Measurements from ENCODE around the gene CYP27B1. TPM values are rescaled to one million over a fixed set of nuclear protein-coding genes. Genes with fewer than 3 reads are reported as not detected.

Gene CYP27B1
- total RNA-seq, 4 donors from 2014 or later: 0.28 to 1.2 TPM; not detected in 2

- no peaks in the 10 kb centered on the region for H3K36me3 ChIP-seq
- H3K4me3 ChIP-seq: no peak overlapping the region
- H3K9me3 ChIP-seq: no peaks in the 10 kb centered on the region
- TF ChIP-seq CTCF (IDR thresholded peaks at IDR 0.05) (no peak), POLR2A (IDR thresholded peaks at IDR 0.05) (no peak)
- no peaks in the 10 kb centered on the region for H3K4me1 ChIP-seq
- intact Hi-C loops (cut with DNase I; ENCODE audit: low total_unique reads): no loop called here
- no peak for DNase-seq
- H3K27ac ChIP-seq: no peak overlapping the region
- no peaks in the 10 kb centered on the region for H3K27me3 ChIP-seq
These were observed 13.5 kb upstream of the CYP27B1 start for GRCh38 chr12:57780284-57780897.

- H3K27me3 ChIP-seq: no peaks in the 10 kb centered on the region
- TF ChIP-seq POLR2A (IDR thresholded peaks at IDR 0.05) (no peak), CTCF (IDR thresholded peaks at IDR 0.05) (no peak)
- no peak overlapping the region for H3K27ac ChIP-seq
- H3K4me3 ChIP-seq: no peak overlapping the region
- H3K4me1 ChIP-seq: no peaks in the 10 kb centered on the region
- intact Hi-C loops (cut with DNase I; ENCODE audit: low total_unique reads): no loop called here
- no peaks in the 10 kb centered on the region for H3K9me3 ChIP-seq
- no peaks in the 10 kb centered on the region for H3K36me3 ChIP-seq
- no peak for DNase-seq
These were observed 12.9 kb upstream of the CYP27B1 start for GRCh38 chr12:57779736-57780135.

- DNase-seq: no peak
- no peak for TF ChIP-seq CTCF (IDR thresholded peaks at IDR 0.05)
- H3K27ac ChIP-seq: no peak overlapping the region
- no peaks in the 10 kb centered on the region for H3K27me3 ChIP-seq
- no peak overlapping the region for H3K4me3 ChIP-seq
- intact Hi-C loops (cut with DNase I; ENCODE audit: low total_unique reads): no loop called here
- no peaks in the 10 kb centered on the region for H3K9me3 ChIP-seq
- no peaks in the 10 kb centered on the region for H3K36me3 ChIP-seq
- peaks cover 0 to 5% of the 10 kb centered on the region in 2 donors for H3K4me1 ChIP-seq
These were observed 11.0 kb upstream of the CYP27B1 start for GRCh38 chr12:57777911-57778310.

DNA sequence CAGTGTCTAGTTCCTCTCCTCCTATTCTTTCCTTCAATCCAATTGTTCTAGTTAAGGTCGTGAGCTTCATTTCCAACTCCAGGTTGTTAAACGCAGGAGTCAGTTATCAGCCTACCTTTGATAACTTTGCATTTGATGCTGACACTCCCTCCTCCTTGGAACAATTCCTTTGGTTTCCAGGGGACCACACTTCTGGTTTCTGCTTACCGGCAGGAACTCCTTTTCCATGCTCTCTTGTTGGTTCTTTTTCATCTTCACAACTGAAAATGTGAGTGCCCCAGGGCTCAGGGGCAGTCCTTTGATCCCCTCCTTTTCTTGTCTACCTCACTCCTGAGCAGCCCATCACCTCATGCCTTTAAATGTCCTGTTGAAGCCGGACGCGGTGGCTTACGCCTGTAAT is 10.5 kb upstream of the CYP27B1 start:
- H3K27ac ChIP-seq: no peak overlapping the region
- DNase-seq: no peak
- no peak overlapping the region for H3K4me3 ChIP-seq
- intact Hi-C loops (cut with DNase I; ENCODE audit: low total_unique reads): no loop called here
- no peaks in the 10 kb centered on the region for H3K36me3 ChIP-seq
- no peaks in the 10 kb centered on the region for H3K9me3 ChIP-seq
- peaks cover 0 to 5% of the 10 kb centered on the region in 2 donors for H3K4me1 ChIP-seq
- no peaks in the 10 kb centered on the region for H3K27me3 ChIP-seq
- no peak for TF ChIP-seq POLR2A (IDR thresholded peaks at IDR 0.05)

DNA sequence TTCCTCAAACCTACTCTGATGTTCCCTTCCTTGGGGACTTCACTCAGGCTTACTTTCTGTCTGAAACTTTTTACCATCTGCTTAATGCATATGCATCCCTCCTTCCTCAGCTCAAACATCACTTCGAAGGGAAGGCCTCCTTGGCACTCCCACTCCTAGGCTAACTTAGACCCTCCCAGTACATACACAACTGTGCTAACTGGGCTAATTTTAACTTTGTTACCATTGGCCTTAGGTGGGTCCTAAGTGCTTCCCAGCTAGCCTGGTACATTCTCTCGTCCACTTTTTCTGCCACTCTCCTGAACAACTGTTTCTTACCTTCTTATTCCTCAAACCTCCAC is 9.3 kb upstream of the CYP27B1 start:
- Histone ChIP-seq H3K36me3 (no peaks in the 10 kb centered on the region), H3K4me1 (peaks cover 0 to 8% of the 10 kb centered on the region in 2 donors), H3K27ac (no peak overlapping the region), H3K9me3 (no peaks in the 10 kb centered on the region), H3K4me3 (no peak overlapping the region), H3K27me3 (no peaks in the 10 kb centered on the region)
- no peak for DNase-seq
- intact Hi-C loops (cut with DNase I; ENCODE audit: low total_unique reads): no loop called here
- no peak for TF ChIP-seq CTCF (IDR thresholded peaks at IDR 0.05)
- TF ChIP-seq POLR2A (IDR thresholded peaks at IDR 0.05): no peak

Data from uterus (tissue), 4 donors.